ENCODE data around the gene GRK2.

DNA sequence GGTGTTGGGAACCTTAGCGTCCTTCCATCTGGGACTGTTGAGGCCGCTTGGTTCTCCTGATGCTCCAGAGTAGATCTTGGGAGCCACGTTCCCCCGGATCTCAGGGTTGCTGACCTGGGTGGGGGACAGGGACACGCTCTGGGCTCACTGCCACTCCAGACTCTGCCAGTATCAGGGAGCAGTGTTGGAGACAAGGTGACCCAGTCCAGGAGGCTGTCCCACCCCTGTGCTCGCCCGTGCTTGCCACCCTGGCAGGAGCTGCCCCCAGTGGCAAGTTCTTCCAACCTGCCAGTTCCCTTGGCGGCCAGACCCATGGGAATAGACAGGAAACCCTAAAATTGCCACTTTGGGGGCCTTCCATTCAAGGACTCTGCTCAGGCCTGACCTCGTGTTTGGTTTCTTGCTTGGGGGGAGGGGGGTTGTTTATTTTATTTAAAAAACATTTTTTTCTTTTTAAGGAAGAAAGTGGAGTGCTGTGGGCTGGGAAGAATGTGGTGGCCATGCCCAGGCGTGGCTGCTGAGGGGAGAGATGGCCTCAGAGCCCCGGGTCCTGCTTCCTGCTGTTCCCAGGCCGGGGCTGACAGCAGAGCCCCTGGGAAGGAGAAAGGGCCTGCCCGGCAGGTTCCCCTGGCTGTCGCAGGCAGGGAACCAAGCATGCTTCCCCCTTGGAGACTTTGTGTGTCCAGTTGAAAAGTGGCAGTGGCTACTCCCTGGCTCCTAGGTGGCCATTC lies 7.2 kb downstream of the GRK2 start:
- TF ChIP-seq POLR2AphosphoS5 (IDR thresholded peaks at IDR 0.05; ENCODE audit: low read depth, low read length), result no peak
- TF ChIP-seq POLR2A (IDR thresholded peaks at IDR 0.05; ENCODE audit: control extremely low read depth in 1 of 2, low read depth in 2 of 2, low read length in 2 of 2), result no peak
- TF ChIP-seq EZH2 (IDR thresholded peaks at IDR 0.05; ENCODE audit: low read depth, low read length, severe bottlenecking), result no peak

Data from H1 (cell line).